Measurements from ENCODE around the gene SRPK1. TPM values are rescaled to one million over a fixed set of nuclear protein-coding genes. Genes with fewer than 3 reads are reported as not detected.
"Not testable (repeated sequence)": the region's sequence is repeated elsewhere in the genome, so short reads cannot be mapped to it uniquely, and the experiment has no call there.

SRPK1 gene
- total and polyA plus RNA-seq, 10 of the 15 experiments (the other 5 are each of a cell fraction or from before 2014, with no cell fraction given), result 47.4 to 112 (median 85.8) TPM

GRCh38 chr6:35909571-35909970 lies 11.3 kb downstream of the SRPK1 start:
- WGBS (ENCODE audit: insufficient coverage, insufficient replicate concordance, low lambda C conversion rate, missing lambda C conversion rate), result 97% methylated on average over 2 of the region's 2 CpGs
- H3K9ac ChIP-seq (ENCODE audit: control insufficient read depth, insufficient read depth, low read length); POLR2A ChIA-PET; H3K27ac ChIP-seq (ENCODE audit: control insufficient read depth, insufficient read depth); H2AFZ ChIP-seq (ENCODE audit: control insufficient read depth, low read depth, low read length); SMC1A ChIA-PET (ENCODE audit: uncharacterized antibody, unreplicated experiment); H4K20me1 ChIP-seq (ENCODE audit: control insufficient read depth, insufficient read depth); ATAC-seq; H3K36me3 ChIP-seq (ENCODE audit: control insufficient read depth in 2 of 2, insufficient read depth in 2 of 2, low read length in 1 of 2); H3K27me3 ChIP-seq (replicated peaks in 1 of 2; ENCODE audit: control insufficient read depth in 2 of 2, insufficient read depth in 2 of 2, low read length in 1 of 2); H3K4me2 ChIP-seq (ENCODE audit: control insufficient read depth, insufficient read depth); BruUV-seq (replicated peaks); H3K4me3 ChIP-seq; intact Hi-C loops (cut with micrococcal nuclease; ENCODE audit: unreplicated experiment); DNase-seq (ENCODE audit: low read depth, low spot score); FAIRE-seq; H3K4me1 ChIP-seq (ENCODE audit: control insufficient read depth, insufficient read depth, low read length); RAD21 ChIA-PET (ENCODE audit: unreplicated experiment); in situ Hi-C loops (cut with MboI): not testable (repeated sequence)
- CTCF ChIA-PET, result interaction anchor here (1.0 kb wide), 1 partner anchor 8 kb away, joined by 3 read pairs; no protein-coding TSS in a partner anchor
- Histone ChIP-seq H3K79me2 (ENCODE audit: control insufficient read depth, insufficient read depth, low read length) (peaks cover 32% of the 10 kb centered on the region), H3K9me3 (replicated peaks; ENCODE audit: control insufficient read depth, insufficient read depth, low read length) (peaks cover 20% of the 10 kb centered on the region)

- WGBS (ENCODE audit: insufficient coverage, insufficient replicate concordance, low lambda C conversion rate, missing lambda C conversion rate), result 96% methylated on average over 5 of the region's 5 CpGs
- H3K9ac ChIP-seq (ENCODE audit: control insufficient read depth, insufficient read depth, low read length); RAD21 ChIA-PET (ENCODE audit: unreplicated experiment); H3K4me3 ChIP-seq; intact Hi-C loops (cut with micrococcal nuclease; ENCODE audit: unreplicated experiment); H2AFZ ChIP-seq (ENCODE audit: control insufficient read depth, low read depth, low read length); H4K20me1 ChIP-seq (ENCODE audit: control insufficient read depth, insufficient read depth); H3K36me3 ChIP-seq (ENCODE audit: control insufficient read depth in 2 of 2, insufficient read depth in 2 of 2, low read length in 1 of 2); H3K27ac ChIP-seq (ENCODE audit: control insufficient read depth, insufficient read depth); POLR2A ChIA-PET; H3K27me3 ChIP-seq (replicated peaks in 1 of 2; ENCODE audit: control insufficient read depth in 2 of 2, insufficient read depth in 2 of 2, low read length in 1 of 2); in situ Hi-C loops (cut with MboI); ATAC-seq; H3K4me2 ChIP-seq (ENCODE audit: control insufficient read depth, insufficient read depth); H3K4me1 ChIP-seq (ENCODE audit: control insufficient read depth, insufficient read depth, low read length); BruUV-seq (replicated peaks); FAIRE-seq; DNase-seq (ENCODE audit: low read depth, low spot score): not testable (repeated sequence)
- TF ChIP-seq CBX5 (IDR thresholded peaks at IDR 0.05; ENCODE audit: low read depth), result peak; percentile 63; the same call in 1 of the 2 replicates
- ChIA-PET CTCF (interaction anchor here (1.0 kb wide), 1 partner anchor 9 kb away, joined by 3 read pairs; no protein-coding TSS in a partner anchor), SMC1A (ENCODE audit: uncharacterized antibody, unreplicated experiment) (interaction anchor here (1.0 kb wide), 1 partner anchor 168 kb away, joined by 3 read pairs; no protein-coding TSS in a partner anchor)
- H3K79me2 ChIP-seq (ENCODE audit: control insufficient read depth, insufficient read depth, low read length), result peaks cover 34% of the 10 kb centered on the region
- peaks cover 20% of the 10 kb centered on the region for H3K9me3 ChIP-seq (replicated peaks; ENCODE audit: control insufficient read depth, insufficient read depth, low read length)
Observed at GRCh38 chr6:35908753-35909401, 12.0 kb downstream of the SRPK1 start.
